ENCODE data around the gene PIP5K1B.
A peak's percentile ranks its signal among the peaks of the same experiment; 100 is the strongest.

Gene PIP5K1B

GRCh38 chr9:68998812-68999211, 293.8 kb downstream of the PIP5K1B start:
- Histone ChIP-seq H3K23ac (ENCODE audit: low read depth, low read length, poor library complexity) (no peak overlapping the region), H3K9ac (ENCODE audit: low read depth, low read length, poor library complexity) (no peak overlapping the region), H3K36me3 (replicated peaks in 1 of 2; ENCODE audit: control insufficient read depth in 2 of 2, insufficient read depth in 2 of 2, low read length in 2 of 2) (peaks cover 0 to 70% of the 10 kb centered on the region in 2 donors), H4K8ac (ENCODE audit: low read depth, low read length) (no peak overlapping the region), H3K27ac (replicated peaks; ENCODE audit: low read length) (peak overlapping the region; percentile 83), H3K4me1 (ENCODE audit: control insufficient read depth in 2 of 2, insufficient read depth in 1 of 2, low read depth in 1 of 2, low read length in 2 of 2) (peaks cover 0 to 20% of the 10 kb centered on the region in 2 donors), H2BK120ac (ENCODE audit: low read depth, low read length) (no peak overlapping the region), H3K4ac (ENCODE audit: low read length) (no peak overlapping the region), H2BK5ac (ENCODE audit: low read length) (peak overlapping the region; percentile 76), H2BK12ac (ENCODE audit: low read length) (no peak overlapping the region), H3K18ac (ENCODE audit: low read length) (peak overlapping the region; percentile 58), H4K91ac (ENCODE audit: low read depth, low read length, poor library complexity) (no peak overlapping the region), H3K79me1 (ENCODE audit: low read depth, low read length) (no peaks in the 10 kb centered on the region), H3K27me3 (ENCODE audit: control insufficient read depth in 3 of 3, insufficient read depth in 3 of 3, low read depth in 1 of 3, low read length in 3 of 3) (no peaks in the 10 kb centered on the region), H2AK5ac (ENCODE audit: low read depth, low read length) (no peak overlapping the region), H3K14ac (ENCODE audit: low read length) (no peak overlapping the region), H3K9me3 (replicated peaks in 1 of 2; ENCODE audit: control insufficient read depth in 2 of 2, insufficient read depth in 1 of 2, low read depth in 1 of 2, low read length in 2 of 2) (no peaks in the 10 kb centered on the region), H2AFZ (ENCODE audit: low read length) (no peak overlapping the region), H2BK15ac (ENCODE audit: low read length) (no peak overlapping the region), H3K4me3 (ENCODE audit: low read length in 2 of 2) (no peak overlapping the region), H3K4me2 (ENCODE audit: insufficient read depth, low read length, poor library complexity, severe bottlenecking) (no peak overlapping the region)
- no peak for DNase-seq (ENCODE audit: low spot score)
- WGBS, 2 donors (ENCODE audit: extremely low coverage in 2 of 2, insufficient read length in 2 of 2, insufficient replicate concordance in 1 of 2): no CpG with 5 or more reads among the region's 5 CpGs

DNA sequence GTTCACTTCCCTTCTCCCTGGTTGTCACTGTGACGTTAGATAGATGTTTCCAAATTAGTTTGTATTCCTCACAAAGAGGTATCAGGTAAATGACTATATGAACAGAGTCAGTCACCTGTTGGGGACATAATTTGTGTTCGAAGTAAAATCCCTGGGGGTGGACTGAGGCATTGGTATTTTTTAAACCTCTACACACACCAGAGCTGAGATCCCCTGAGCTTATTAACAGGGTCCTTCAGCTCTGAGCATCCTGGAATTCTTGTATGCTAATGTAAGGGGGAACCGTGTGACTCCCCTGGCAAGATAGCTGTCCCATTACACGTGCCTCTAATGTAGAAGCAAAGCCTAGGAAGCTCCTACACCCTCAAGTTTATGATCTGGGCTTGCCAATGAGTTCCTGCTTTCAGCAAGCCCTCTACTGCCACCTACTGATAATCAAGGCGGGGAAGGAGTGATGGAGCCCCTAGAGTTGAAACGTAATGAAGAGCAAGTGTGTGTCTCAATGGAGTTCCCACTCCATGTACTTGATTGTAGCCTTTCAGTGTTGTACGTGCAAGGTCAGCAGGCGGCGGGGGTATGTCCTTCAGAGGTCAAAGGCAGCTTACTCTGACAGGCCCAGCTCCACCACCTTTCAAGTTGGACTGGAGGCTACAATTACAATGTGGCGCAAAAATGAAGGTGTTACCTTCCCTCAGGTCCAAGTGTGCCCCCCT, 294.5 kb downstream of the PIP5K1B start:
- Histone ChIP-seq H3K4ac (ENCODE audit: low read length) (no peak overlapping the region), H2BK15ac (ENCODE audit: low read length) (no peak overlapping the region), H3K9ac (ENCODE audit: low read depth, low read length, poor library complexity) (no peak overlapping the region), H3K18ac (ENCODE audit: low read length) (no peak overlapping the region), H3K79me1 (ENCODE audit: low read depth, low read length) (no peaks in the 10 kb centered on the region), H3K4me3 (ENCODE audit: low read length in 2 of 2) (no peak overlapping the region), H4K91ac (ENCODE audit: low read depth, low read length, poor library complexity) (no peak overlapping the region), H3K14ac (ENCODE audit: low read length) (no peak overlapping the region), H2BK12ac (ENCODE audit: low read length) (no peak overlapping the region), H3K36me3 (replicated peaks in 1 of 2; ENCODE audit: control insufficient read depth in 2 of 2, insufficient read depth in 2 of 2, low read length in 2 of 2) (peaks cover 0 to 74% of the 10 kb centered on the region in 2 donors), H3K4me1 (ENCODE audit: control insufficient read depth in 2 of 2, insufficient read depth in 1 of 2, low read depth in 1 of 2, low read length in 2 of 2) (peaks cover 0 to 20% of the 10 kb centered on the region in 2 donors), H3K27me3 (ENCODE audit: control insufficient read depth in 3 of 3, insufficient read depth in 3 of 3, low read depth in 1 of 3, low read length in 3 of 3) (no peaks in the 10 kb centered on the region), H2AK5ac (ENCODE audit: low read depth, low read length) (no peak overlapping the region), H2BK120ac (ENCODE audit: low read depth, low read length) (no peak overlapping the region), H2BK5ac (ENCODE audit: low read length) (no peak overlapping the region), H3K9me3 (replicated peaks in 1 of 2; ENCODE audit: control insufficient read depth in 2 of 2, insufficient read depth in 1 of 2, low read depth in 1 of 2, low read length in 2 of 2) (no peaks in the 10 kb centered on the region), H3K27ac (replicated peaks; ENCODE audit: low read length) (no peak overlapping the region), H3K4me2 (ENCODE audit: insufficient read depth, low read length, poor library complexity, severe bottlenecking) (no peak overlapping the region), H3K23ac (ENCODE audit: low read depth, low read length, poor library complexity) (no peak overlapping the region), H4K8ac (ENCODE audit: low read depth, low read length) (no peak overlapping the region), H2AFZ (ENCODE audit: low read length) (no peak overlapping the region)
- peak; percentile 52 for DNase-seq (ENCODE audit: low spot score)
- WGBS, 2 donors (ENCODE audit: extremely low coverage in 2 of 2, insufficient read length in 2 of 2, insufficient replicate concordance in 1 of 2): no CpG with 5 or more reads among the region's 10 CpGs

DNA sequence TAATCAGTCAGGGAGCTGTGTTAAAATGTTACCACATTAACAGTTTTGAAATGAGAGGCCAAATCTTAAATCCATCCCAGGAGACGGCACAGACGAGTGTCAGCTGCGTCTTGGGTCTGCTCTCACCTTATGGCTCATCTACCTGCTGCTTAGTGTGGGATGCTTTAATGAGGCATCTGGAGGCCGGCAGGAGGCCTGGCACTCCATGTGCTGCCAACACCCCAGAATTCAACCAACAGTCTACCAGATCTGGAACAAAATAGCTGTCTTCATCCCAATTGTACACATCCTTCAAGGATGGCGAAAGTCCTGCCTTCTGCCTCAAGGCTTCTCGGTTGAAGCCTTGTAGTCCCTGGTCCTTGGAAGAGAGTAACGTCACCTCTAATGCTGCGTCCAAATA, 296.9 kb downstream of the PIP5K1B start:
- Histone ChIP-seq H3K4me2 (ENCODE audit: insufficient read depth, low read length, poor library complexity, severe bottlenecking) (no peak overlapping the region), H2BK12ac (ENCODE audit: low read length) (no peak overlapping the region), H3K27ac (replicated peaks; ENCODE audit: low read length) (no peak overlapping the region), H4K91ac (ENCODE audit: low read depth, low read length, poor library complexity) (no peak overlapping the region), H3K27me3 (ENCODE audit: control insufficient read depth in 3 of 3, insufficient read depth in 3 of 3, low read depth in 1 of 3, low read length in 3 of 3) (no peaks in the 10 kb centered on the region), H3K14ac (ENCODE audit: low read length) (no peak overlapping the region), H3K36me3 (replicated peaks in 1 of 2; ENCODE audit: control insufficient read depth in 2 of 2, insufficient read depth in 2 of 2, low read length in 2 of 2) (peaks cover 0 to 71% of the 10 kb centered on the region in 2 donors), H3K4me3 (ENCODE audit: low read length in 2 of 2) (no peak overlapping the region), H3K9ac (ENCODE audit: low read depth, low read length, poor library complexity) (no peak overlapping the region), H3K23ac (ENCODE audit: low read depth, low read length, poor library complexity) (no peak overlapping the region), H4K8ac (ENCODE audit: low read depth, low read length) (no peak overlapping the region), H3K9me3 (replicated peaks in 1 of 2; ENCODE audit: control insufficient read depth in 2 of 2, insufficient read depth in 1 of 2, low read depth in 1 of 2, low read length in 2 of 2) (no peaks in the 10 kb centered on the region), H2AFZ (ENCODE audit: low read length) (no peak overlapping the region), H2BK5ac (ENCODE audit: low read length) (no peak overlapping the region), H2BK15ac (ENCODE audit: low read length) (no peak overlapping the region), H3K18ac (ENCODE audit: low read length) (no peak overlapping the region), H3K4ac (ENCODE audit: low read length) (no peak overlapping the region), H2AK5ac (ENCODE audit: low read depth, low read length) (no peak overlapping the region), H3K4me1 (ENCODE audit: control insufficient read depth in 2 of 2, insufficient read depth in 1 of 2, low read depth in 1 of 2, low read length in 2 of 2) (peaks cover 0 to 17% of the 10 kb centered on the region in 2 donors), H3K79me1 (ENCODE audit: low read depth, low read length) (no peaks in the 10 kb centered on the region), H2BK120ac (ENCODE audit: low read depth, low read length) (no peak overlapping the region)
- no CpG with 5 or more reads among the region's 8 CpGs for WGBS, 2 donors (ENCODE audit: extremely low coverage in 2 of 2, insufficient read length in 2 of 2, insufficient replicate concordance in 1 of 2)
- no peak for DNase-seq (ENCODE audit: low spot score)

- Histone ChIP-seq H3K14ac (ENCODE audit: low read length) (no peak overlapping the region), H2BK5ac (ENCODE audit: low read length) (no peak overlapping the region), H3K27me3 (ENCODE audit: control insufficient read depth in 3 of 3, insufficient read depth in 3 of 3, low read depth in 1 of 3, low read length in 3 of 3) (no peaks in the 10 kb centered on the region), H4K91ac (ENCODE audit: low read depth, low read length, poor library complexity) (no peak overlapping the region), H2AFZ (ENCODE audit: low read length) (no peak overlapping the region), H2BK15ac (ENCODE audit: low read length) (no peak overlapping the region), H4K8ac (ENCODE audit: low read depth, low read length) (no peak overlapping the region), H3K79me1 (ENCODE audit: low read depth, low read length) (no peaks in the 10 kb centered on the region), H3K9me3 (replicated peaks in 1 of 2; ENCODE audit: control insufficient read depth in 2 of 2, insufficient read depth in 1 of 2, low read depth in 1 of 2, low read length in 2 of 2) (no peaks in the 10 kb centered on the region), H3K23ac (ENCODE audit: low read depth, low read length, poor library complexity) (no peak overlapping the region), H3K36me3 (replicated peaks in 1 of 2; ENCODE audit: control insufficient read depth in 2 of 2, insufficient read depth in 2 of 2, low read length in 2 of 2) (peaks cover 0 to 76% of the 10 kb centered on the region in 2 donors), H3K4me1 (ENCODE audit: control insufficient read depth in 2 of 2, insufficient read depth in 1 of 2, low read depth in 1 of 2, low read length in 2 of 2) (peaks cover 0 to 16% of the 10 kb centered on the region in 2 donors), H3K9ac (ENCODE audit: low read depth, low read length, poor library complexity) (no peak overlapping the region), H3K4ac (ENCODE audit: low read length) (no peak overlapping the region), H3K4me2 (ENCODE audit: insufficient read depth, low read length, poor library complexity, severe bottlenecking) (no peak overlapping the region), H3K4me3 (ENCODE audit: low read length in 2 of 2) (no peak overlapping the region), H3K18ac (ENCODE audit: low read length) (no peak overlapping the region), H3K27ac (replicated peaks; ENCODE audit: low read length) (no peak overlapping the region), H2BK120ac (ENCODE audit: low read depth, low read length) (no peak overlapping the region), H2BK12ac (ENCODE audit: low read length) (no peak overlapping the region), H2AK5ac (ENCODE audit: low read depth, low read length) (no peak overlapping the region)
- no peak for DNase-seq (ENCODE audit: low spot score)
- WGBS, 2 donors (ENCODE audit: extremely low coverage in 2 of 2, insufficient read length in 2 of 2, insufficient replicate concordance in 1 of 2): no CpG with 5 or more reads among the region's 8 CpGs
Measured at GRCh38 chr9:69003051-69003450, 298.0 kb downstream of the PIP5K1B start.
